ENCODE results near the gene F2RL3.

GRCh38 chr19:16891696-16892382, 3.0 kb downstream of the F2RL3 start:
- no peak for TF ChIP-seq POLR2A (IDR thresholded peaks at IDR 0.05)
- TF ChIP-seq CTCF (IDR thresholded peaks at IDR 0.05 in 4 of 5, conservative IDR thresholded peaks at IDR 0.05 in 1 of 5), result no peak
